ENCODE results near the gene TEP1. TPM values are rescaled to one million over a fixed set of nuclear protein-coding genes. Genes with fewer than 3 reads are reported as not detected.

TEP1 gene
- total and polyA plus RNA-seq, 2 of the 13 experiments (the other 11 are each of a cell fraction or from before 2014, with no cell fraction given): 11.0 to 12.8 TPM

DNA sequence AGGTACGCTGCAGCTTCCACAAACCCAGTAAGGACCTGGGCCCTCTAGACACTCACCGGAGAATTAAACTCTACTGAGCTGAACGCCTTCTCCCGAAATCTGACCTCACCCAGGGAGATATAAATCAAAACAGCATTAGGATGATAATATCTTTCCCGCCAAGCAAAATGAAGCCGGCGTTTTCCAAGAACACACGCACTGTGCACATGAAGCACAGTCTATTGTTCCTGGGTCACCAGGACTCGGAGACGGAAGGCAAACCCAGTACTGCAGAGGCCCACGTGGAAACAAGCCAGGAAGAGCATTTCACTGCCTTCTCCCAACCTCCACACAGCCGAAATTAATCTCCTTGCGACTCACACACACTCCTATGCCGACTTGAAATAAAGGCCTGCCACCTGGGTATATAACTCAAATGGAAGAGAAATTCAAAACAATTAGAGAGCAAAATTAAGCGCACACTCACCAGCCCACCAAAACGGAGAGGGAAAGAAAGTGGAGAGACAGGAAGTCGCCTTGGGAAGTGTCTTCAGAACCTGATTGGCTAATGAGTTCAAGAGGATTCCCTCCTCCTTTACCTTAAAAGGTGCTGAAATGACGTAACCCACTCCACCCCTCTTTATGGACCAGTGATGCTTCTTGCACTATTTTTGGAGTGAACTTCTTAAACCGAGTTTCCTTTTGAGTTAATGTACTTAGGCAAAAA lies 80.4 kb downstream of the TEP1 start, which contains the start of gene CCNB1IP1 (continued):
- TF ChIP-seq ZNF136 (CRISPR knock-in tag; IDR thresholded peaks at IDR 0.05; ENCODE audit: low read depth): 0 out of 2 replicates have a peak, but pooled peaks have one; percentile 63
- TF ChIP-seq NR2F2 (IDR thresholded peaks at IDR 0.05; ENCODE audit: borderline replicate concordance, low read depth): 0 out of 2 replicates have a peak, but pooled peaks have one; percentile 35
- no peak for TF ChIP-seq ZNF260 (CRISPR knock-in tag; IDR thresholded peaks at IDR 0.05; ENCODE audit: borderline replicate concordance, low read depth)
- TF ChIP-seq ZNF572 (CRISPR knock-in tag; IDR thresholded peaks at IDR 0.05): 0 out of 2 replicates have a peak, but pooled peaks have one; percentile 18
- peak; percentile 44; the same call in 1 of the 2 replicates for TF ChIP-seq ZNF615 (CRISPR knock-in tag; IDR thresholded peaks at IDR 0.05; ENCODE audit: borderline replicate concordance)
- TF ChIP-seq ZNF547 (CRISPR knock-in tag; IDR thresholded peaks at IDR 0.05): peak; percentile 85; the same call in 1 of the 2 replicates
- TF ChIP-seq KAT7 (CRISPR knock-in tag; IDR thresholded peaks at IDR 0.05; ENCODE audit: borderline replicate concordance): 0 out of 2 replicates have a peak, but pooled peaks have one; percentile 13
- TF ChIP-seq EHMT2 (IDR thresholded peaks at IDR 0.05; ENCODE audit: borderline replicate concordance, low read depth, low read length): no peak
- TF ChIP-seq TBL1XR1 (IDR thresholded peaks at IDR 0.05; ENCODE audit: borderline replicate concordance, low read length, partially characterized antibody): peak; percentile 16
- no peak for TF ChIP-seq MTF1 (CRISPR knock-in tag; IDR thresholded peaks at IDR 0.05)
- TF ChIP-seq ZNF335 (CRISPR knock-in tag; IDR thresholded peaks at IDR 0.05): 0 out of 2 replicates have a peak, but pooled peaks have one; percentile 33
- TF ChIP-seq ARNTL (CRISPR knock-in tag; IDR thresholded peaks at IDR 0.05): peak; percentile 36; the same call in 1 of the 2 replicates
- TF ChIP-seq ZNF138 (CRISPR knock-in tag; IDR thresholded peaks at IDR 0.05; ENCODE audit: low read depth): no peak
- TF ChIP-seq IRX3 (CRISPR knock-in tag; IDR thresholded peaks at IDR 0.05; ENCODE audit: borderline replicate concordance, low read depth): no peak
- no peak for TF ChIP-seq ZNF225 (CRISPR knock-in tag; IDR thresholded peaks at IDR 0.05)
- TF ChIP-seq, protein P1, sequence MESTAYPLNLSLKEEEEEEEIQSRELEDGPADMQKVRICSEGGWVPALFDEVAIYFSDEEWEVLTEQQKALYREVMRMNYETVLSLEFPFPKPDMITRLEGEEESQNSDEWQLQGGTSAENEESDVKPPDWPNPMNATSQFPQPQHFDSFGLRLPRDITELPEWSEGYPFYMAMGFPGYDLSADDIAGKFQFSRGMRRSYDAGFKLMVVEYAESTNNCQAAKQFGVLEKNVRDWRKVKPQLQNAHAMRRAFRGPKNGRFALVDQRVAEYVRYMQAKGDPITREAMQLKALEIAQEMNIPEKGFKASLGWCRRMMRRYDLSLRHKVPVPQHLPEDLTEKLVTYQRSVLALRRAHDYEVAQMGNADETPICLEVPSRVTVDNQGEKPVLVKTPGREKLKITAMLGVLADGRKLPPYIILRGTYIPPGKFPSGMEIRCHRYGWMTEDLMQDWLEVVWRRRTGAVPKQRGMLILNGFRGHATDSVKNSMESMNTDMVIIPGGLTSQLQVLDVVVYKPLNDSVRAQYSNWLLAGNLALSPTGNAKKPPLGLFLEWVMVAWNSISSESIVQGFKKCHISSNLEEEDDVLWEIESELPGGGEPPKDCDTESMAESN (CRISPR knock-in tag; conservative IDR thresholded peaks at IDR 0.05): 0 out of 2 replicates have a peak, but pooled peaks have one; percentile 29
- TF ChIP-seq IRF2 (CRISPR knock-in tag; IDR thresholded peaks at IDR 0.05): peak; percentile 29; the same call in 1 of the 2 replicates
- TF ChIP-seq SRF (IDR thresholded peaks at IDR 0.05; ENCODE audit: low read depth, low read length): peak; percentile 100
- no peak for TF ChIP-seq ZFP36L2 (CRISPR knock-in tag; IDR thresholded peaks at IDR 0.05)
- TF ChIP-seq ZNF383 (CRISPR knock-in tag; IDR thresholded peaks at IDR 0.05; ENCODE audit: borderline replicate concordance): no peak
- TF ChIP-seq ELF1 (CRISPR knock-in tag; IDR thresholded peaks at IDR 0.05): peak; percentile 78
- TF ChIP-seq, protein P2, sequence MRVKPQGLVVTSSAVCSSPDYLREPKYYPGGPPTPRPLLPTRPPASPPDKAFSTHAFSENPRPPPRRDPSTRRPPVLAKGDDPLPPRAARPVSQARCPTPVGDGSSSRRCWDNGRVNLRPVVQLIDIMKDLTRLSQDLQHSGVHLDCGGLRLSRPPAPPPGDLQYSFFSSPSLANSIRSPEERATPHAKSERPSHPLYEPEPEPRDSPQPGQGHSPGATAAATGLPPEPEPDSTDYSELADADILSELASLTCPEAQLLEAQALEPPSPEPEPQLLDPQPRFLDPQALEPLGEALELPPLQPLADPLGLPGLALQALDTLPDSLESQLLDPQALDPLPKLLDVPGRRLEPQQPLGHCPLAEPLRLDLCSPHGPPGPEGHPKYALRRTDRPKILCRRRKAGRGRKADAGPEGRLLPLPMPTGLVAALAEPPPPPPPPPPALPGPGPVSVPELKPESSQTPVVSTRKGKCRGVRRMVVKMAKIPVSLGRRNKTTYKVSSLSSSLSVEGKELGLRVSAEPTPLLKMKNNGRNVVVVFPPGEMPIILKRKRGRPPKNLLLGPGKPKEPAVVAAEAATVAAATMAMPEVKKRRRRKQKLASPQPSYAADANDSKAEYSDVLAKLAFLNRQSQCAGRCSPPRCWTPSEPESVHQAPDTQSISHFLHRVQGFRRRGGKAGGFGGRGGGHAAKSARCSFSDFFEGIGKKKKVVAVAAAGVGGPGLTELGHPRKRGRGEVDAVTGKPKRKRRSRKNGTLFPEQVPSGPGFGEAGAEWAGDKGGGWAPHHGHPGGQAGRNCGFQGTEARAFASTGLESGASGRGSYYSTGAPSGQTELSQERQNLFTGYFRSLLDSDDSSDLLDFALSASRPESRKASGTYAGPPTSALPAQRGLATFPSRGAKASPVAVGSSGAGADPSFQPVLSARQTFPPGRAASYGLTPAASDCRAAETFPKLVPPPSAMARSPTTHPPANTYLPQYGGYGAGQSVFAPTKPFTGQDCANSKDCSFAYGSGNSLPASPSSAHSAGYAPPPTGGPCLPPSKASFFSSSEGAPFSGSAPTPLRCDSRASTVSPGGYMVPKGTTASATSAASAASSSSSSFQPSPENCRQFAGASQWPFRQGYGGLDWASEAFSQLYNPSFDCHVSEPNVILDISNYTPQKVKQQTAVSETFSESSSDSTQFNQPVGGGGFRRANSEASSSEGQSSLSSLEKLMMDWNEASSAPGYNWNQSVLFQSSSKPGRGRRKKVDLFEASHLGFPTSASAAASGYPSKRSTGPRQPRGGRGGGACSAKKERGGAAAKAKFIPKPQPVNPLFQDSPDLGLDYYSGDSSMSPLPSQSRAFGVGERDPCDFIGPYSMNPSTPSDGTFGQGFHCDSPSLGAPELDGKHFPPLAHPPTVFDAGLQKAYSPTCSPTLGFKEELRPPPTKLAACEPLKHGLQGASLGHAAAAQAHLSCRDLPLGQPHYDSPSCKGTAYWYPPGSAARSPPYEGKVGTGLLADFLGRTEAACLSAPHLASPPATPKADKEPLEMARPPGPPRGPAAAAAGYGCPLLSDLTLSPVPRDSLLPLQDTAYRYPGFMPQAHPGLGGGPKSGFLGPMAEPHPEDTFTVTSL (CRISPR knock-in tag; IDR thresholded peaks at IDR 0.05; ENCODE audit: borderline replicate concordance): peak; percentile 21; the same call in 1 of the 2 replicates
- TF ChIP-seq ZNF510 (CRISPR knock-in tag; IDR thresholded peaks at IDR 0.05; ENCODE audit: low read depth): 0 out of 2 replicates have a peak, but pooled peaks have one; percentile 43
